ENCODE results near the gene FABP6. TPM values are rescaled to one million over a fixed set of nuclear protein-coding genes. Genes with fewer than 3 reads are reported as not detected.

Gene FABP6
- total and polyA plus RNA-seq, 9 of the 15 experiments (the other 6 are each of a cell fraction or from before 2014, with no cell fraction given) = 0.11 to 0.33 (median 0.21) TPM; not detected in 4

DNA sequence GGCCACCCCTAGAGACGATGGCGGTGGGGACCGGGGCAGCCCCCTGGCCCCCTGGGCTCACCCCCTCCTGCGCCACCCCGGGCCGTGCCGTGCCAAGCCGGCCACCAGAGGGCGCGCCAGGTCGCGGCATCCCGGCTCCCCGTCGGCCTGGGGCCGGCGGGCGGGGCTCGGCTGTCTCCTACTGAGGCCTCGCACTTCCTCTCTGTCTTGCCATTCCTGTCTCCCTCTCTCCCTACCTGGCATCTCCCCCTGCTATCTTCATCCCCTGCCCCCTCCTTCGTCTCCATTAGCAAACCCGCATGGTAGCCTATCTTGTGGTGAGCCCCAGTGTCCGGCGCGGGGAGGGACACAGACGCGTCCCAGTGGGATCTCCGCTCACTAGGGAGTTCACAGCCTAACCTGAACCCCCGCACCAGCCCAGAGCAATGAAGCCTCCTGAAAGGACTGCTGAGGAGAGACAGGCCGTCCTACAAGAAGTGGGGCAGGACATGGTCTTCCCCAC lies 29.8 kb upstream of the FABP6 start (continued):
- TF ChIP-seq CLOCK (CRISPR knock-in tag; IDR thresholded peaks at IDR 0.05; ENCODE audit: borderline replicate concordance) (no peak), FOS (IDR thresholded peaks at IDR 0.05; ENCODE audit: extremely low read depth, insufficient read length) (no peak), L3MBTL2 (IDR thresholded peaks at IDR 0.05) (peak; percentile 56), CCNT2 (IDR thresholded peaks at IDR 0.05; ENCODE audit: borderline replicate concordance, extremely low read depth, insufficient read length, low read depth, low read length) (peak; percentile 44), KLF10 (CRISPR knock-in tag; IDR thresholded peaks at IDR 0.05) (no peak), TEAD1 (CRISPR knock-in tag; IDR thresholded peaks at IDR 0.05) (peak in 1 of 2 experiments; percentile 78; a peak in 1 of 4 replicates), NFXL1 (CRISPR knock-in tag; IDR thresholded peaks at IDR 0.05) (no peak), RBM34 (IDR thresholded peaks at IDR 0.05; ENCODE audit: borderline replicate concordance, insufficient read depth, low read length) (no peak), ZNF639 (CRISPR knock-in tag; conservative IDR thresholded peaks at IDR 0.05 in 1 of 2, IDR thresholded peaks at IDR 0.05 in 1 of 2) (no peak), ETS2 (tag; IDR thresholded peaks at IDR 0.05; ENCODE audit: borderline replicate concordance, poor library complexity, severe bottlenecking) (no peak), ZNF766 (CRISPR knock-in tag; conservative IDR thresholded peaks at IDR 0.05) (no peak), NELFE (IDR thresholded peaks at IDR 0.05; ENCODE audit: insufficient read depth, insufficient read length) (no peak), HDAC1 (IDR thresholded peaks at IDR 0.05) (no peak), CBX8 (IDR thresholded peaks at IDR 0.05; ENCODE audit: borderline replicate concordance, extremely low read depth, low read depth, low read length, poor library complexity, severe bottlenecking) (no peak), CBFB (CRISPR knock-in tag; IDR thresholded peaks at IDR 0.05) (no peak), LEF1 (IDR thresholded peaks at IDR 0.05) (no peak), TAF15 (IDR thresholded peaks at IDR 0.05; ENCODE audit: low read depth, low read length) (no peak), DEAF1 (CRISPR knock-in tag; IDR thresholded peaks at IDR 0.05) (peak; percentile 75), TCF7 (IDR thresholded peaks at IDR 0.05; ENCODE audit: borderline replicate concordance) (no peak), FOXP1 (CRISPR knock-in tag; IDR thresholded peaks at IDR 0.05) (peak; percentile 68; the same call in 1 of the 2 replicates), ZC3H11A (IDR thresholded peaks at IDR 0.05; ENCODE audit: low read depth, low read length) (no peak), BCL6 (CRISPR knock-in tag; IDR thresholded peaks at IDR 0.05) (no peak), NUFIP1 (IDR thresholded peaks at IDR 0.05; ENCODE audit: partially characterized antibody) (no peak)

All from K562 (cell line).